A204.1 (cell line): Measurements from ENCODE around the gene LRFN3.
"Not testable (repeated sequence)": the region's sequence is repeated elsewhere in the genome, so short reads cannot be mapped to it uniquely, and the experiment has no call there.

Experiments
- FAIRE-seq: peaks from 2 replicates; lab custom pipeline; 2012; peaks lifted over from hg19 to GRCh38; lab: Jason Lieb, UNC

LRFN3 gene

GRCh38 chr19:35939307-35940077 lies 3.3 kb downstream of the LRFN3 start:
- no peak for FAIRE-seq

GRCh38 chr19:35940078-35940775 lies 4.1 kb downstream of the LRFN3 start:
- no peak for FAIRE-seq

- no peak for FAIRE-seq
Observed at GRCh38 chr19:35940839-35941238, 4.7 kb downstream of the LRFN3 start.

- FAIRE-seq: no peak
Observed at GRCh38 chr19:35942235-35942634, 6.1 kb downstream of the LRFN3 start.

- no peak for FAIRE-seq
Observed at GRCh38 chr19:35943321-35944301, 7.4 kb downstream of the LRFN3 start.

GRCh38 chr19:35944556-35944955 lies 8.4 kb downstream of the LRFN3 start:
- FAIRE-seq: no peak

GRCh38 chr19:35945121-35945790 lies 9.1 kb downstream of the LRFN3 start:
- FAIRE-seq: no peak

GRCh38 chr19:35946203-35946602 lies 10.0 kb downstream of the LRFN3 start:
- no peak for FAIRE-seq

- no peak for FAIRE-seq
Observed at GRCh38 chr19:35949131-35949530, 13.0 kb downstream of the LRFN3 start.

GRCh38 chr19:35955881-35956634 lies 19.9 kb downstream of the LRFN3 start:
- FAIRE-seq: no peak

- not testable (repeated sequence) for FAIRE-seq
Observed at GRCh38 chr19:35957411-35957810, 21.2 kb downstream of the LRFN3 start.

GRCh38 chr19:35958660-35959039 lies 22.5 kb downstream of the LRFN3 start:
- FAIRE-seq: no peak

- no peak for FAIRE-seq
Observed at GRCh38 chr19:35959040-35959967, 23.1 kb downstream of the LRFN3 start.

- FAIRE-seq: no peak
Observed at GRCh38 chr19:35959968-35960320, 23.8 kb downstream of the LRFN3 start.

GRCh38 chr19:35960432-35960972 lies 24.3 kb downstream of the LRFN3 start:
- FAIRE-seq: no peak

- no peak for FAIRE-seq
Observed at GRCh38 chr19:35963514-35963913, 27.3 kb downstream of the LRFN3 start.

GRCh38 chr19:35966771-35967170 lies 30.6 kb downstream of the LRFN3 start:
- FAIRE-seq: no peak

GRCh38 chr19:35973487-35973886 lies 37.3 kb downstream of the LRFN3 start:
- FAIRE-seq: no peak

- no peak for FAIRE-seq
Observed at GRCh38 chr19:35975608-35976214, 39.5 kb downstream of the LRFN3 start.
